ENCODE results near the gene CD40. TPM values are rescaled to one million over a fixed set of nuclear protein-coding genes. Genes with fewer than 3 reads are reported as not detected.

The CD40 gene
- total RNA-seq, 1 experiment from 2014 or later, result 13.6 TPM

DNA sequence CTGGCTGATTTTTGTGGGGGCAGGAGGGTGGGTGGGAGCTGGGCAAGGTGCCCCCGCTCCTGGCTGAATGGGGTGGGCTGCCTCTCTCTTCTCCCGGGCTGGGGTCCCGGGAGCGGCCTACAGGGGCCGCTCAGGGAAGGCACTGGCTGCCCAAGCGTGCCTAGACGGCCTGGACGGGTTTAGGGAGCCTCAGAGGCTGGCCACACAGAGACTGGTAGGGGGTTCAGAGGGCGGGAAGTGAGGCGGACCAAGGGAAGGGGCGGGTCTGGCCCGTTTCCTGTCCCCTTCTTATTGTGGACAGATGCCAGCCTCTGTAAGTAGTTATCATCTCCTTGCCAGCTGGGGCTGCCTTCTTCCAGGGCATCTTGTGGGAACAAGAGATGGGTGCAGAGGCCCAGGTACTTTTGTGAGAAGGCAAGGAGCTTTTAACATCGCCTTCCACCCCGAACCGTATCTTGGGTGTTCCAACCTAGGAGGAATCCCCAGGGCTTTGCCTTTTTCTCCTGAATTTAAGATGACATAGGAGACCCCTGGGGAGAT lies 437 bp downstream of the CD40 start:
- BruUV-seq (replicated peaks), result no TSS peak
- Histone ChIP-seq H3K4me2 (no peak overlapping the region), H3K27me3 (ENCODE audit: insufficient read depth, low read depth) (peaks cover 21% of the 10 kb centered on the region), H3K27ac (no peak overlapping the region), H3K79me2 (ENCODE audit: low read depth) (no peaks in the 10 kb centered on the region), H4K20me1 (ENCODE audit: insufficient read depth) (no peaks in the 10 kb centered on the region), H3K4me3 (no peak overlapping the region), H2AFZ (no peak overlapping the region), H3K36me3 (ENCODE audit: low read depth) (no peaks in the 10 kb centered on the region), H3K9me2 (ENCODE audit: insufficient read depth) (no peaks in the 10 kb centered on the region), H3F3A (ENCODE audit: insufficient read depth, low read depth) (no peaks in the 10 kb centered on the region), H3K9me3 (ENCODE audit: insufficient read depth, low read depth) (no peaks in the 10 kb centered on the region), H3K4me1 (replicated peaks; ENCODE audit: insufficient read depth) (no peaks in the 10 kb centered on the region)
- DNase-seq, result peak in 1 of 2 experiments; percentile 35
- ChIA-PET CTCF (no interaction called here), POLR2A (ENCODE audit: unreplicated experiment) (no interaction called here)
- TF ChIP-seq EZH2 (IDR thresholded peaks at IDR 0.05; ENCODE audit: low read depth), result no peak
- TF ChIP-seq, protein P1, sequence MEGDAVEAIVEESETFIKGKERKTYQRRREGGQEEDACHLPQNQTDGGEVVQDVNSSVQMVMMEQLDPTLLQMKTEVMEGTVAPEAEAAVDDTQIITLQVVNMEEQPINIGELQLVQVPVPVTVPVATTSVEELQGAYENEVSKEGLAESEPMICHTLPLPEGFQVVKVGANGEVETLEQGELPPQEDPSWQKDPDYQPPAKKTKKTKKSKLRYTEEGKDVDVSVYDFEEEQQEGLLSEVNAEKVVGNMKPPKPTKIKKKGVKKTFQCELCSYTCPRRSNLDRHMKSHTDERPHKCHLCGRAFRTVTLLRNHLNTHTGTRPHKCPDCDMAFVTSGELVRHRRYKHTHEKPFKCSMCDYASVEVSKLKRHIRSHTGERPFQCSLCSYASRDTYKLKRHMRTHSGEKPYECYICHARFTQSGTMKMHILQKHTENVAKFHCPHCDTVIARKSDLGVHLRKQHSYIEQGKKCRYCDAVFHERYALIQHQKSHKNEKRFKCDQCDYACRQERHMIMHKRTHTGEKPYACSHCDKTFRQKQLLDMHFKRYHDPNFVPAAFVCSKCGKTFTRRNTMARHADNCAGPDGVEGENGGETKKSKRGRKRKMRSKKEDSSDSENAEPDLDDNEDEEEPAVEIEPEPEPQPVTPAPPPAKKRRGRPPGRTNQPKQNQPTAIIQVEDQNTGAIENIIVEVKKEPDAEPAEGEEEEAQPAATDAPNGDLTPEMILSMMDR (conservative IDR thresholded peaks at IDR 0.05), result no peak
- intact Hi-C loops (cut with micrococcal nuclease; ENCODE audit: unreplicated experiment), result no loop called here

DNA sequence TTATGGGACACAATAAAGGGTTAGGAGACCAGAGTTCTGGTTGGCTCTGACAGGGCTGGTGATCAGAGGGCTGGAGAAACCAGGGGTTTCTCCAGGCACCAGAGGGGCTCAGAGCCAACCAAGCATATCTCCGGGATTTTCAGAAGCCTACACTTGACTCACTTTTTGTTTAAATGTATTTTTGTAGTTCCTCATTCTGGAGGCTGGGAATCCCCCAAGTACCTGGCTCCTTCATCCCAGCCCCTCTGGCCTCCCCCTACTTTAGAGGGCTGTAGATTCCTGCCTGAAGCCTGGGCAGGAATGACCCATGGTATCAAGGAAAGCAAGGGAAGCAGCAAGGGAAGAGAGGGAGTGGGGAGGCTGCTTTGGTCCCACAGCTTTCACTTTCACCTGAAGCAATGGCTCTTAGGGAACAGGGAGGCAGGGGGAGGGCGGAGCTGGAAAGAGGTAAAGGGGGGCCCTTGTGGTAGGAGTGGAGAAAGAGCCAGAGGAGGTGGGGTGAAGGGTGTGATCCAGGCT lies 973 bp downstream of the CD40 start:
- Histone ChIP-seq H2AFZ (no peak overlapping the region), H3K4me3 (no peak overlapping the region), H3K4me2 (no peak overlapping the region), H3F3A (ENCODE audit: insufficient read depth, low read depth) (no peaks in the 10 kb centered on the region), H3K27ac (no peak overlapping the region), H3K4me1 (replicated peaks; ENCODE audit: insufficient read depth) (no peaks in the 10 kb centered on the region), H3K27me3 (ENCODE audit: insufficient read depth, low read depth) (peaks cover 15% of the 10 kb centered on the region), H3K79me2 (ENCODE audit: low read depth) (no peaks in the 10 kb centered on the region), H3K9me2 (ENCODE audit: insufficient read depth) (no peaks in the 10 kb centered on the region), H3K36me3 (ENCODE audit: low read depth) (no peaks in the 10 kb centered on the region), H4K20me1 (ENCODE audit: insufficient read depth) (no peaks in the 10 kb centered on the region), H3K9me3 (ENCODE audit: insufficient read depth, low read depth) (no peaks in the 10 kb centered on the region)
- POLR2A ChIA-PET (ENCODE audit: unreplicated experiment), result no interaction called here
- DNase-seq, result no peak
- intact Hi-C loops (cut with micrococcal nuclease; ENCODE audit: unreplicated experiment), result no loop called here
- CTCF ChIA-PET, result no interaction called here
- TF ChIP-seq EZH2 (IDR thresholded peaks at IDR 0.05; ENCODE audit: low read depth), result no peak
- TF ChIP-seq, protein P1 (conservative IDR thresholded peaks at IDR 0.05), result no peak
- BruUV-seq (replicated peaks), result no TSS peak

DNA sequence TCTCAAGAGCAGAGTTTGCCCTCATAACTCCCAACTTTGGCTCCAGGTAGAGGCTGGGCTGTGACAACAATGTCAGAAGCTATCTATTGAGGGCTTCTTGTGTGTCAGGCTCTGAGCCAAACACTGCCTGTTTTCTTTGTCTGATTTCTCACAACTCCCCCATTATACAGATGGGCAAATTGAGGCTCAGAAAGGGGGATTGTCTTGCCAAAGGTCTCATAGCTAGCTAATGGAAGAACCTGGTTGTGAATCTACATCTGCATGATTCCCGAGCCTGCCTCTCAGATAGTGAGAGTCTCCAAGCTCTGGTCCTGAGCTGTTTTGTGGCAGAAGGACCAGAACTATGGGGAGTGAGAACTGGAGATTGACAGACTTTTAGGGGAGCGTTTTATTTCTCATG lies 1.4 kb downstream of the CD40 start:
- H3K27ac ChIP-seq, result no peak overlapping the region
- H4K20me1 ChIP-seq (ENCODE audit: insufficient read depth), result no peaks in the 10 kb centered on the region
- no peaks in the 10 kb centered on the region for H3F3A ChIP-seq (ENCODE audit: insufficient read depth, low read depth)
- H3K9me2 ChIP-seq (ENCODE audit: insufficient read depth), result no peaks in the 10 kb centered on the region
- H2AFZ ChIP-seq, result no peak overlapping the region
- no peak for DNase-seq
- H3K79me2 ChIP-seq (ENCODE audit: low read depth), result no peaks in the 10 kb centered on the region
- no peaks in the 10 kb centered on the region for H3K36me3 ChIP-seq (ENCODE audit: low read depth)
- BruUV-seq (replicated peaks), result TSS peak; percentile 26
- CTCF ChIA-PET, result no interaction called here
- TF ChIP-seq, protein P1 (conservative IDR thresholded peaks at IDR 0.05), result no peak
- TF ChIP-seq EZH2 (IDR thresholded peaks at IDR 0.05; ENCODE audit: low read depth), result no peak
- no peak overlapping the region for H3K4me3 ChIP-seq
- no peaks in the 10 kb centered on the region for H3K4me1 ChIP-seq (replicated peaks; ENCODE audit: insufficient read depth)
- peaks cover 11% of the 10 kb centered on the region for H3K27me3 ChIP-seq (ENCODE audit: insufficient read depth, low read depth)
- POLR2A ChIA-PET (ENCODE audit: unreplicated experiment), result no interaction called here
- H3K9me3 ChIP-seq (ENCODE audit: insufficient read depth, low read depth), result no peaks in the 10 kb centered on the region
- H3K4me2 ChIP-seq, result no peak overlapping the region
- intact Hi-C loops (cut with micrococcal nuclease; ENCODE audit: unreplicated experiment), result no loop called here

All from PC-9 (cell line).